Measurements from ENCODE around the gene MAST3. TPM values are rescaled to one million over a fixed set of nuclear protein-coding genes. Genes with fewer than 3 reads are reported as not detected.

The MAST3 gene
- total RNA-seq, 4 donors from 2014 or later = 0.59 to 22.5 (median 3.8) TPM

DNA sequence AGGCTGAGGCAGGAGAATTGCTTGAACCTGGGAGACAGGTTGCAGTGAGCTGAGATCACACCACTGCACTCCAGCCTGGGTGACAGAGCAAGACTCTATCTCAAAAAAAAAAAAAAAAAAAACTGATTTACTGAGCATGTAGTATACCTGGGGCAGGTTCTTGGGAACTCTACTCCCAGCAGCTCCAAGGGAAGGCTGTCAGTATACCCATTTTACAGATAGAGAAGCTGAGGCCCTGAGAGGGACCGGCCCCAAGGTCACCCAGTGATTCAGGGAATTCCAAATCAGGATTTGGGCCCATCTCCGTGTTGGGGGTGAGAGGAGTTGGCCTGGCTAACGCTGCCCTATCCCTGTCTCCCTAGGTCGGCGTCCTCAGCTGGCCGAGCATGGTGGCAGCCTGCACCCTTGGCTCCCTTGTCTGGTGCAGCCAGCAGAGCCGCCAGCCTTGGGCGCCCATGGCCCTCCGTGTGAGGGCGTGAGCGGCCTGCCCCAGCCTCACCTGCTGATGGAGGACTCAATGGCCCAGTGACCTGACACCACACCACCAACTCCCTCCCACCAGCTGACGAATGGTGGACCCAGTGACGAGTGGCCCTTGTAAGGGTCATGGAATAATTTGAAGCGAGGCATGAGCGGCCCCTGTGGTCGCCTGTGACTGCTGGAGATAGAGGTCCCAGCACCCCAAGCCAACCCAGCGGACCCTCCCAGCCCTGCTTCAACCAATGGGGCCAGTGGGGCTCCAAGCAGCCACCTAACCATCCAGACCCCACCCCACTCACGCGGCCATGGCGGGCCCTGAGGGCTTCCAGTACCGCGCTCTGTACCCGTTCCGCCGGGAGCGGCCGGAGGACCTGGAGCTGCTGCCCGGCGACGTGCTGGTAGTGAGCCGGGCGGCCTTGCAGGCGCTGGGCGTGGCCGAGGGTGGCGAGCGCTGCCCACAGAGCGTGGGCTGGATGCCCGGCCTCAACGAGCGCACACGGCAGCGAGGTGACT lies 57.8 kb downstream of the MAST3 start:
- intact Hi-C loops (cut with DNase I; ENCODE audit: low total_unique reads) = no loop called here
- Histone ChIP-seq H3K36me3 (no peaks in the 10 kb centered on the region), H3K4me1 (peaks cover 7 to 25% of the 10 kb centered on the region in 2 donors), H3K27ac (peak overlapping the region in 1 of 2 donors; percentile 72), H3K27me3 (no peaks in the 10 kb centered on the region), H3K9me3 (no peaks in the 10 kb centered on the region), H3K4me3 (no peak overlapping the region)
- DNase-seq = no peak
- no peak for TF ChIP-seq POLR2A (IDR thresholded peaks at IDR 0.05)
- TF ChIP-seq, protein P1, sequence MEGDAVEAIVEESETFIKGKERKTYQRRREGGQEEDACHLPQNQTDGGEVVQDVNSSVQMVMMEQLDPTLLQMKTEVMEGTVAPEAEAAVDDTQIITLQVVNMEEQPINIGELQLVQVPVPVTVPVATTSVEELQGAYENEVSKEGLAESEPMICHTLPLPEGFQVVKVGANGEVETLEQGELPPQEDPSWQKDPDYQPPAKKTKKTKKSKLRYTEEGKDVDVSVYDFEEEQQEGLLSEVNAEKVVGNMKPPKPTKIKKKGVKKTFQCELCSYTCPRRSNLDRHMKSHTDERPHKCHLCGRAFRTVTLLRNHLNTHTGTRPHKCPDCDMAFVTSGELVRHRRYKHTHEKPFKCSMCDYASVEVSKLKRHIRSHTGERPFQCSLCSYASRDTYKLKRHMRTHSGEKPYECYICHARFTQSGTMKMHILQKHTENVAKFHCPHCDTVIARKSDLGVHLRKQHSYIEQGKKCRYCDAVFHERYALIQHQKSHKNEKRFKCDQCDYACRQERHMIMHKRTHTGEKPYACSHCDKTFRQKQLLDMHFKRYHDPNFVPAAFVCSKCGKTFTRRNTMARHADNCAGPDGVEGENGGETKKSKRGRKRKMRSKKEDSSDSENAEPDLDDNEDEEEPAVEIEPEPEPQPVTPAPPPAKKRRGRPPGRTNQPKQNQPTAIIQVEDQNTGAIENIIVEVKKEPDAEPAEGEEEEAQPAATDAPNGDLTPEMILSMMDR (IDR thresholded peaks at IDR 0.05) = no peak

DNA sequence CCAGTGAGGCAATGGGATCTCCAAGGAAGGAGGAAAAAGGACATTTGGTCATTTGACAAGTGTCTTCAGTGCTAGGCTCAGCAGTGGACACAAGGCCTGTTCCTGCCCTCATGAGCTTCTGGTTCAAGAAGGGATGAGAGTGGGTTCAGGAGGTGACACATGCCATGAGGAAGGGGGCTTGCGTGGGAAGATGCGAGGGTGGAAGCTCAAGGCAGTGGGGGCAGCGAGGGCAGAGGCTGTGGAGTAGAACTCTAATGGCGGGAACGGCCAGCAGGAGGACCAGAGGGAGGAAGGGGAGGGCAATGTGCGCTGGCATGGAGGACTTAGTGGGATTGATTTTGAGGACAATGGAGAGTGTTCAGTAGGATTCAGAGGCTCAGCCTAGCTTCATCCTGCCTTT lies 58.7 kb downstream of the MAST3 start:
- no peaks in the 10 kb centered on the region for H3K27me3 ChIP-seq
- DNase-seq = no peak
- intact Hi-C loops (cut with DNase I; ENCODE audit: low total_unique reads) = no loop called here
- peak overlapping the region; percentile 72 to 74 for H3K27ac ChIP-seq
- H3K9me3 ChIP-seq = no peaks in the 10 kb centered on the region
- no peak for TF ChIP-seq POLR2A (IDR thresholded peaks at IDR 0.05)
- TF ChIP-seq, protein P1 (IDR thresholded peaks at IDR 0.05) = no peak
- no peak overlapping the region for H3K4me3 ChIP-seq
- H3K4me1 ChIP-seq = peaks cover 7 to 31% of the 10 kb centered on the region in 2 donors
- no peaks in the 10 kb centered on the region for H3K36me3 ChIP-seq

DNA sequence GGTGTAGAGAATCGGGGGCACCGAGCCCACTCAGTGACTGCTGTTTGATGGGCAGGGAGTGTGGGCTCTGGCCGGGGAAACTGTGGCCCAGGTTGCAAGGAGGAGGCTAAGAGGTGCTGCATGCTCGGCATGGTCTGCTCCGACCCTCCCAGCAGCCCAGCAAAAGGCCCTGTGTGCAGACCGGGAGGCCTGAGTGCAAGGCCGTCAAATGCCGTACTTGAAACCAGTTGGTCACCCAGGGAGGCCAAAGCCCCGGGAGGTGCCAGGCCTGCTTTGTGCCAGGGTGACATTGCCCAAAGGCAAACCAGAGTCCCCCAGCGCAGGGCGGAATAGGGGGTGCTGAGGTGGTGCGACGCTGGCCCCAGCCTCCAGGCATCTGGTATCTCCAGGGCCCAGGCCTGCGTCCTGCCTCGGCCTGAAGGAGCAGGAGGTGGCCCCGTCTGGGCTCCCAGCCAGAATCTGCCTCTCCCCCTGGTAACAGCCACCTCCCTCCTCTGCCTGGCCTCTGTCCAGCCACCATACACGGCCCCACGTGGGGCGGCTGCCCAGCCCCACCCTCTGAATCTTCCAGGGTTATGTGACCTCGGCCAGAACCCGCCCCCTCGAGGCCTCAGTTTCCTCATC lies 59.4 kb downstream of the MAST3 start:
- peak; percentile 86 to 89 for DNase-seq
- Histone ChIP-seq H3K4me1 (peaks cover 7 to 35% of the 10 kb centered on the region in 2 donors), H3K36me3 (no peaks in the 10 kb centered on the region), H3K9me3 (no peaks in the 10 kb centered on the region), H3K27ac (peak overlapping the region; percentile 72 to 74), H3K4me3 (no peak overlapping the region), H3K27me3 (no peaks in the 10 kb centered on the region)
- TF ChIP-seq, protein P1 (IDR thresholded peaks at IDR 0.05) = no peak
- intact Hi-C loops (cut with DNase I; ENCODE audit: low total_unique reads) = no loop called here

DNA sequence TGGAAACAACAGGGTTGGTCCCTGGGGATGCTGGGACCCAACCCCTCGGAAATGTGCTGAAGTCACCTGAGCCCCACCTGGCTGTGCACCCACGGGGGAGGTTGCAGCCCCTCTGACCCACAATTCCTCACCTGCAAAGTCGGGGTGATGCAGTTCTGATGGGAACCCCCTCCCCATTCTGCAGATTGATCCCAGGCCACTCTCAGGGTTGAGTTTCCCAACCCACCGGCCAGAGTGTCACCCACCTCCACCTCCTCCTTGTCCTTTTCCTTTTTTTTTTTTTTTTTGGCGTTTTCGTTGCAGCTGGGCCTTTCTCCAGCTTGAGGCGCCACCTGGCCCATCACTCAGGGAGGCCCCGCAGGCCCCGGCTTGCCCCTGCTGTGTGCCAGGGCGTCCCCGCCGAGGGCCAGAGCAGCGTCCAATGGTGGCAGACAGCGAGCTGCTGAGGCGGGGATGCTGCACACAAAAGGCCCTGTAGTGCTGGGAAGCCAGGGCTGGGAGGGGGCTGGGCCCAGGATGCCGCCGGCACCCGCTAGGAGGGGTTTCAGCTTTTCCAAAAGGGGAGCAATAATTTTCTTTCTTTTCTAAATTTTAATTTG lies 60.0 kb downstream of the MAST3 start:
- no peak for DNase-seq
- Histone ChIP-seq H3K36me3 (no peaks in the 10 kb centered on the region), H3K9me3 (no peaks in the 10 kb centered on the region), H3K27me3 (no peaks in the 10 kb centered on the region), H3K4me1 (peaks cover 7 to 37% of the 10 kb centered on the region in 2 donors), H3K4me3 (no peak overlapping the region), H3K27ac (peak overlapping the region; percentile 72 to 74)
- no peak for TF ChIP-seq POLR2A (IDR thresholded peaks at IDR 0.05)
- TF ChIP-seq, protein P1 (IDR thresholded peaks at IDR 0.05) = no peak
- intact Hi-C loops (cut with DNase I; ENCODE audit: low total_unique reads) = no loop called here

Data from uterus (tissue), 4 donors.